SH-SY5Y (cell line): ENCODE results near the gene TREX2.
A peak's percentile ranks its signal among the peaks of the same experiment; 100 is the strongest.

ENCODE experiments used
- GATA2 ChIP-seq: IDR thresholded peaks from 2 replicates; pipeline ENCODE4 v1.6.1; 2011; ENCODE audit warnings: mild to moderate bottlenecking, low read depth, low read length
- GATA3 ChIP-seq: IDR thresholded peaks from 2 replicates; pipeline ENCODE4 v1.6.1; 2011; ENCODE audit warnings: low read depth, mild to moderate bottlenecking, low read length, moderate library complexity

The TREX2 gene

GRCh38 chrX:153445856-153446635 is at the start of gene TREX2:
TSS of gene TREX2 (minus strand) at chrX:153446056. CDS start at chrX:153445430, 626 bp downstream.
- no peak for TF ChIP-seq GATA2
- no peak for TF ChIP-seq GATA3

DNA sequence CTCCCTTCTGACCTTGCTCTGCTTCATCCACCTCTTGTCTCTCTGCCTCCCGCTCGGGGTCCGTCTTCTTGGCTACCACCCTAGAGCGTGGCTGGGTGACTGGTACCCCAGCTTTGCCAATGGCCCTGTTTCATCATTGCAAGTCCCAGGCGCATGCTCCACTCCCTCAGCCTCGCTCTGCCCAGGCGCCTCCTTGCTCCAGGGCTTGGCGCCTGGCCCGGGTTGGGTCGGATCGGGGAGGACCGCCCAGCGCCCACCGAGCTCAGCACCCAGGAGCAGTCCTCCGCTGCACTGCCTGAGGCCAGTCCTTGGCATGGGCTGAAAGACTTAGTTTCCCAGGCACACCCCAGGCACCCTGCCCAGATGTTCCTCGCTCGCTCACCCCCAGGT is 49.5 kb upstream of the TREX2 start:
- no peak for TF ChIP-seq GATA3
- TF ChIP-seq GATA2, result no peak

DNA sequence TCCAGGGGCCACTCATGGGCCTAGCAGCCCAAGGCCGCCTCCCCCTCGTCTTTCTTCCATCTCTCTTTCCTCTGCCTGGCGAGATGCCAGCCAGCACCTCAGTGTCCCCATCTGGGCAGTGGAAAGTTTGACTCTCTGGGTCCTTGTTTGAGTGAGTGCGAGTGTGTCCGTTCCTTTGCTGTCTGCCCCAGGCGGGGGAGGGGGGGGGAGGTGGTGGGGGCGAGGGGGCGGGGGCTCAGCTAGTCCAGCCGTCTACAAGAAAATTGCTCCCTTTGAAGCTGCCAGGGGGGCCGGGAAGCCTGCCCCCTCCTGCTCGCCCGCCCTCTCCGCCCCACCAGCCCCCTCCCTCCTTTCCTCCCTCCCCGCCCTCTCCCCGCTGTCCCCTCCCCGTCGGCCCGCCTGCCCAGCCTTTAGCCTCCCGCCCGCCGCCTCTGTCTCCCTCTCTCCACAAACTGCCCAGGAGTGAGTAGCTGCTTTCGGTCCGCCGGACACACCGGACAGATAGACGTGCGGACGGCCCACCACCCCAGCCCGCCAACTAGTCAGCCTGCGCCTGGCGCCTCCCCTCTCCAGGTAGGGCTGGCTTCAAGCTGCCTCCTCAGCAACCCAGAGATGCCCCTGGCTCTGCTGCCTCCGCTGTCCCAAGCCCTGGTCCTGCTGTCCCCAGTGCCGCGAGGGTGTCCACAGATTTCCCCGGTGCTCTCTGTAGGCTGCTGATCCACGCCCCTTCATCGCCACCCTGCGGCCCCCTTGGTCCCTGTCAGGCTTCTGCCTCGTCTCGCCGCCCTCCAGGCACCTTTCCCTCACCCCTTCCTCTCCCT is 48.9 kb upstream of the TREX2 start, which contains the start of gene BGN:
Gene BGN (plus strand): TSS at position 440 of the 821 bp plus-strand sequence. CDS start 9,652 bp downstream, outside the sequence.
- TF ChIP-seq GATA3, result no peak
- TF ChIP-seq GATA2, result no peak

GRCh38 chrX:153494061-153494460 is 48.2 kb upstream of the TREX2 start:
- TF ChIP-seq GATA2 (no peak), GATA3 (no peak)

DNA sequence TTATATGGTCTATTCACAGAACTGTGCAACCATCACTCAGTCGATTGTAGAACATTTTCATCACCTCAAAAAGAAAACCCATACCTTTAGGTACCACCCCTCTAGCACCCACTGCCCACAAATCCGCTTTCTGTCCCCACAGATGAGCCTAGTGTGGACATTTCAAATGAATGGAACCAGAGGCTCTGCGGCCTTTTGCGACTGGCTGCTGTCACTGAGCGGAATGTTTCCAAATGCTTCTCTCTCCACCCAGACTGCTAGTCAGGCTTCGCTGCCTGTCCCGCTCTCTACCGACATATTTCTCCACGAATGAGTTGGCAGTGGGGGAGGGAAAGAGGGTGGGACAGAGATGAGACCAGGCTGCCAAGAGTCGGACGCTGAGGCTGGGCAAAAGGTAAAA is 47.2 kb upstream of the TREX2 start:
- TF ChIP-seq GATA3, result no peak

DNA sequence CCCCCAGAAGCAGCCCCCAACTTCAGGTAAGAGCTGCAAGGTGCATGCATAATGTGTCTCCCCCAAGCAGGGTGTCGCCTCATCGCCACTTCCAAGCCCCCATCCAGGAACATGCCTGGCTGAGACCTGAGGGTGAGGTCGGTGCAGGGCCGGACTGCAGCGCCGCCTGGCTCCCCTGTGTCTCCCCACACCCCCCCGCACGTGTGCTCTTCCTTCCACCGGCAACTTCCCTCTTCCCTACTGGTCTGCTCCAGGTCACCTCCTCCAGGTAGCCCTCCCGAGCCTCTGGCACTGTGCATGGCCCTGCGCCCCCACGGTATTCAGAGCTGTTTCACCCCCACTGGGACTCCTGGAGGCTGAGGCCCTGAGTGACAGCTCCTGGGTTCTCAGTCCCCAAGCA is 46.7 kb upstream of the TREX2 start:
- TF ChIP-seq GATA3, result no peak
- no peak for TF ChIP-seq GATA2

- TF ChIP-seq GATA3, result no peak
- no peak for TF ChIP-seq GATA2
Observed at GRCh38 chrX:153491918-153492317, 46.1 kb upstream of the TREX2 start.

DNA sequence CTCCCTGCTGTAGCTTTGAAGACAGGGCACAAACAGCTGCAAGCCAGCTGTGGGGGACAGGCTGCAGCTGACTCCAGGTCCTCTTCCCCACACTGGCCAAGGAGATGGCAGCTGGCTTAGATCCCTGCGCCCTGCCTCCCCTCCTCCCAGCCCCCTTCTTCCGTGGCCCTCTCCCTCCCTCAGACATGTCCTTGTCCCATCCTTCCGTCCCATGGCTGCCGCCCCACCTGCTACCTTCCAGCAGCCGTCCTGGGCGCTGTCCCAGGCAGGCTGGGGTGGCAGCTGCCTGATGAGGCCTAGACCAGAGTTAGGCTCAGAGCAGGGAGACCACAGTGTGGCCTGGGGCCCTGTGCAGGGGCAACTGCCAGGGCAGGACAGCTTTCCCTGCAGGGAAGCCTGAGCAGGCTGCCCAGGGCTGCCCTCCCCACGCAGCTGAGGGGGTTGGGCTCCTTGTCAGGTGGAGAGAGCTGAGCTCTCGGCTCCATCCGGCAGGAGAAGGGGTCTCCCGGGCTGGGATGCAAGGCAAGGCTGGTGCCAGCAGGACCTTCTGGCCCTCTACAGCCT is 45.6 kb upstream of the TREX2 start:
- TF ChIP-seq GATA2 (no peak), GATA3 (no peak)

- TF ChIP-seq GATA3, result no peak
- TF ChIP-seq GATA2, result 0 out of 2 replicates have a peak, but pooled peaks have one; percentile 30
Observed at GRCh38 chrX:153490217-153490930, 44.5 kb upstream of the TREX2 start.

DNA sequence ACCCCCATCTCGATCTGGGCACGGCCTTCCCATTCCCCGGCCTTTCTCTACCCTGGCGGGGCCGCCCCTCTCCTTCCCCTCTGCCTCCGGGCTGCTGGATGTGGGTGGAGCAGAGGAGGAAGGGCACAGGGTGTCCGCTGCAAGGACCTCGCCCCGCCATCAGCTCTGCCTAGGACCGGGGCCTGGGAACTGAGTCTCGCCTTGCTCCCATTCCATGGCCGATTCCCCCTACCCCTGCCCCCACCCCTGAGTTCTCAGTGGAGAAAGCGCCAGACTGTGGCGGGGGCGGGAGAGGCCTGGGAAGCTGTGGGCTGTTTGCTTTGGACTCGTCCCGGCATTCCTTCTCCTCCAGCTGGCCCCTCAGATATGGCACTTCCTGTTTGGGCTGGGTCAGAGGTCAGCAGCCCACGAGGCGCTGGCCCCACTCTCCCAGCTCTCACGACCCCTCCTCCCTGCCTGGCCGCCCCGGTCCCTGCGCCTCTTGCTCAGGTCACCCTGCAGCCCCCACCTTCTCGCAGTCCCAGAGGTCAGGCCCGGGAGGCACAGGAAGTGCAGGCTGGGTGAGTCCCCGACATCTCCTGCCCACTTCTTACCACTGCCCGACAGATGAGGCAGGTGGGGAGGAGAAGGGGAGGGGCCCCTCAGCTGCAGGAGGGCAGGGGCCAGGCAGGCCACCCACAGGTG is 42.5 kb upstream of the TREX2 start:
- TF ChIP-seq GATA3 (no peak), GATA2 (no peak)

DNA sequence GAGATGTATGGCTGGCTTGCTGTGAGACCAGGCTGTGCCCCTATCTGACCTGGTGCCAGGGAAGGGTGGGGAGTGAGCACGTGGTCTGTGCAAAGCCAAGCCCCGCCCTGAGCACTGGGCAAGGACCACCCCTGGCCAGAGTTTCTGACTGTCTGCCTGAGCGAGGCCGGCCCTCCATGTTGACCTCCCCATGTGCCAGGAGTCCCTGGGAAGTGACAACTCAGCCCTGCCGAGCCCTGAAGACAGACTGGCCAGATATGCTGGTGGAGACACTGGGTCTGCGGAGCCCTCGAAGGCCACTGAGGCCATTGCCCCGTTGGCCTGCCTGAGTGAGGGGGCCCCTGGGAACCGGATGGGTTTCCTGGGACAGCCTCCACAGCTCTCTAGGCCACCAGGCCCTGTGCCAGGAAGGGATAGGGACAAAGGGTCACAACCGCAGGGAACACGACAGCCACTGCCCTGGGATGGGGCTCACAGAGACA is 41.8 kb upstream of the TREX2 start:
- no peak for TF ChIP-seq GATA2
- TF ChIP-seq GATA3, result no peak

GRCh38 chrX:153486171-153486570 is 40.3 kb upstream of the TREX2 start:
- TF ChIP-seq GATA2 (no peak), GATA3 (no peak)

- TF ChIP-seq GATA3, result no peak
- no peak for TF ChIP-seq GATA2
Observed at GRCh38 chrX:153485396-153486080, 39.7 kb upstream of the TREX2 start.
